GM12873 (cell line): ENCODE data around the gene ZSCAN10.

Experiments used
- TF ChIP-seq, protein P1 (sequence below): IDR thresholded peaks from 2 replicates; pipeline ENCODE4 v1.5.1; 2012; ENCODE audit warnings: low read depth, mild to moderate bottlenecking, moderate library complexity, low read length, control low read depth; ENCODE audit not compliant: insufficient read depth; ENCODE audit errors: missing control alignments

Gene ZSCAN10

DNA sequence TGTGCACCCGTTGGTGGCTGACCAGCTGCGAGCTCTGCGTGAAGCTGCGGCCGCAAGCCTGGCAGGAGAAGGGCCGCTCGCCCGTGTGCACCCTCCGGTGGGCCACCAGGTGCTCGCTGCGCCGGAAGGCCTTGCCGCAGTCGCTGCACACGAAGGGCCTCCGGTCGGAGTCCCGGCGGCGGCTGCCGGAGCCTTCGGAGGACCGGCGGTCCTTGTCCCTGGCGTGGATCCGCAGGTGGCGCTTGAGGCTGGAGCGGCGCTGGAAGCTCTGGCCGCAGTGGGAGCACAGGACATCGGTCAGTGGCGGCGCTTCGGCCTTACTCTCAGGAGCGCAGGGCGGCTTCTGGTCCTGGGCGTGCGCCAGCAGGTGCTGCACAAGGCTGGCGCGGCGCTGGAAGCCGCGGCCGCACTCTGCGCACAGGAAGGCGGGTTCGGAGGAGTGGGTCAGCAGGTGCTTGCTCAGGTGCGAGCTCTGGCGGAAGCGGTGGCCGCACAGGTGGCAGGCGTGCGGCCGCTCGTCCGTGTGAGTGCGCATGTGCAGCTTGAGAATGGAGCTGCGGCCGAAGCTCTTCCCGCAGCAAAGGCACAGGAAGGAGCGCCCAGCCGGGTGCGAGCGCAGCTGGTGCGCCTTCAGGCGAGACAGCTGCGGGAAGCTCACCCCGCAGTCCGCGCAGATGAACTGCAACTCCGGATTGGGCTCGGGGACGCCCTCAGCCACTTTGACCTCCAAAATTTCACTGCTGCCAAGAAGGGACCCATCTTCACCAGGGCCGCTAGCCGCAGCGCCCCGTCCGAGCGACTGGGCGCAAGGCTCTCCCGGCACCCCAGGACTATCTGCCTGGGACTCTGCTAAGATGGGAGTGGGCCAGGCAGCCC lies 9.1 kb downstream of the ZSCAN10 start:
- TF ChIP-seq, protein P1, sequence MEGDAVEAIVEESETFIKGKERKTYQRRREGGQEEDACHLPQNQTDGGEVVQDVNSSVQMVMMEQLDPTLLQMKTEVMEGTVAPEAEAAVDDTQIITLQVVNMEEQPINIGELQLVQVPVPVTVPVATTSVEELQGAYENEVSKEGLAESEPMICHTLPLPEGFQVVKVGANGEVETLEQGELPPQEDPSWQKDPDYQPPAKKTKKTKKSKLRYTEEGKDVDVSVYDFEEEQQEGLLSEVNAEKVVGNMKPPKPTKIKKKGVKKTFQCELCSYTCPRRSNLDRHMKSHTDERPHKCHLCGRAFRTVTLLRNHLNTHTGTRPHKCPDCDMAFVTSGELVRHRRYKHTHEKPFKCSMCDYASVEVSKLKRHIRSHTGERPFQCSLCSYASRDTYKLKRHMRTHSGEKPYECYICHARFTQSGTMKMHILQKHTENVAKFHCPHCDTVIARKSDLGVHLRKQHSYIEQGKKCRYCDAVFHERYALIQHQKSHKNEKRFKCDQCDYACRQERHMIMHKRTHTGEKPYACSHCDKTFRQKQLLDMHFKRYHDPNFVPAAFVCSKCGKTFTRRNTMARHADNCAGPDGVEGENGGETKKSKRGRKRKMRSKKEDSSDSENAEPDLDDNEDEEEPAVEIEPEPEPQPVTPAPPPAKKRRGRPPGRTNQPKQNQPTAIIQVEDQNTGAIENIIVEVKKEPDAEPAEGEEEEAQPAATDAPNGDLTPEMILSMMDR = no peak

DNA sequence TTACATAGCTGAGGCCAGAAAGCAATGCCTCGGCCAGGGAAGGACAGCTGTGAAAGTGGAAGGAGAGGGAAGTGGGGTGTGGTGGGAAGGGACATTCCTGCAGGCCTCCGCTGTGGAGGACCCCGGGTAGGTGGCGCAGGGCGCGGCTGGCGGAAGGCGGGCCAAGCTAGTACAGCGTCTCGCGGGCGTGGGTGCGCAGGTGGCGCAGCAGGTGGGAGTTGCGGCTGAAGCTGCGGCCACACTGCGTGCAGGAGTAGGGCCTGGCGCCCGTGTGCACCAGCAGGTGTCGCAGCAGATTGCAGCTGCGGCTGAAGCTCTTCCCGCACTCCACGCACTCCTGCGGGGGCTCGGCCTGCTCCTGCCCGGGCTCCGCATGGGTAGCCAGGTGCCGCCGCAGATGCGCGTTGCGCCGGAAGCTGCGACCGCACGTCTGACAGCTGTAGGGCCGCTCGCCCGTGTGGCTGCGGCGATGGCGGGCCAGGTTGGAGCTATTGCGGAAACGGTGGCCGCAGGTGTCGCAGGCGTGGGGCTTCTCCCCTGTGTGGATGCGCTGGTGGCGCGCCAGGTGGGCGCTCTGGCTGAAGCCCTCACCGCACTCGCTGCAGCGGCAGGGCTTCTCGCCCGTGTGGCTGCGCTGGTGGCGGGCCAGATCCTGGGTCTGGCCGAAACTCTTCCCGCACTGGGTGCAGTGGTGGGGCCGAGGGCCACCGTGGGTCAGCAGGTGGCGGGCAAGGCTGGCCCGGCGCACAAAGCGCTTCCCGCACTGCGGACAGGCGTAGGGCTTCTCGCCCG lies 10.0 kb downstream of the ZSCAN10 start:
- TF ChIP-seq, protein P1 = no peak

DNA sequence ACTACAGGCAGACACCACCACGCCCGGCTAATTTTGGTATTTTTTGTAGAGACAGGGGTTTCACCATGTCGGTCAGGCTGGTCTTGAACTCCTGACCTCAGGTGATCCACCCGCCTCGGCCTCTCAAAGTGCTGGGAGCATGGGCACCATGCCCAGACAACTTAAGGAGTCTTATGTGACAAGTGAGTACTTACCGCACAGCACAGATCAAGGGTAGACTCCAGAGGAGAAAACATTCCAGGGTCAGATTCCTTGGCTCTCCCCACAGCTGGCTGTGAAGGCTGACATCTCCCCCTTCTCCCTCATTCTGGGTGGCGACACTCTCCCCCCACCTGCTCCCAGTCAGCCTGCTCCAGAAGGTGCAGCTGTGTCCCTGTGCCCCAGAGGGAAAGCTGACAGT lies 10.6 kb downstream of the ZSCAN10 start:
- TF ChIP-seq, protein P1 = no peak

DNA sequence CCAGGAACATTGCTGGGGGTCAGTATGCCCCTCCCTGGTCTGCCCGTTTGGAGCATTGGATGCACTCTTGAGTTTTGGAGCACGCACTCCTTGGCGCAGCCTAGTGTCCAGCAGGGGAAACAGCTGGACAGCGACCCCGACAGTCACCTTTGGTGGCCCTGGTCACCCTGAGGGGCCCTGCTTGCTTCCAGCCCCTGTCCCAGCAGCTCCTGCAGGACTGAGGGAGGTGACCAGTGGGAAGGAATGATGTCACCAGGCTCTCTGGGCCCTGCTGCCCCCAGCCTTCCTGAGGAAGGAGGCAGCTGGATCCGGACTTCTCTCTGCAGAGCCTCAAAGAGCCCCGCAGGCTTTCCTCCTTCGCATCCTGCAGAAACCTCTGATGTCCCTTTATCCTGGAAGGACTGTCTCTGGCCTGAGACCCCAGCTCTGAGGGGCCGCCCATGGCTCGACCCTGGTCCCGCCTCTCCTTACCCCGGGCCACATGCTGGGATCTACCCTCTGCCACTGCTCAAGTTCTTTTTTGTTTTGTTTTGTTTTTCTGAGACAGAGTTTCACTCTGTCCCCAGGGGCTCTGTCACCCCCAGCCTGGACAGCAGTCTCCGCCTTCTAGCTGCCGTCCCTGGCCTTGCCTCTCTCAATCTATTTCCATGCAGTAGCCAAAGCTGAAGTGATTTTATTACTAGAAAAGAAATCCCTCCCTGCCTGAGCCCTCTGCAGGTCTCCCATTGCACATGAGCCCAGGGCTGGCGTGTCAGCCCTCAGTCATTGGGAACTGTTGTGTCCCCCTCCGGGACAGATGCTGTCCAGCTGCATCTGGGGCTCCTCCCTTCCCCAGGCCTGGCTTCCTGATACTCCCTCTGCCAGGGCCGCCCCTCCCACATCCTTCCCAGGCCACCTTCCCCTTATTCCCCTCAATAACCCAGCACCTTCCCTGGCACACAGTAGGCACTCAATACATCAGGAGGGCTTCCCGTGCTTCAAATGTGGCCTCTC lies 11.6 kb downstream of the ZSCAN10 start:
- TF ChIP-seq, protein P1 = peak; percentile 32

DNA sequence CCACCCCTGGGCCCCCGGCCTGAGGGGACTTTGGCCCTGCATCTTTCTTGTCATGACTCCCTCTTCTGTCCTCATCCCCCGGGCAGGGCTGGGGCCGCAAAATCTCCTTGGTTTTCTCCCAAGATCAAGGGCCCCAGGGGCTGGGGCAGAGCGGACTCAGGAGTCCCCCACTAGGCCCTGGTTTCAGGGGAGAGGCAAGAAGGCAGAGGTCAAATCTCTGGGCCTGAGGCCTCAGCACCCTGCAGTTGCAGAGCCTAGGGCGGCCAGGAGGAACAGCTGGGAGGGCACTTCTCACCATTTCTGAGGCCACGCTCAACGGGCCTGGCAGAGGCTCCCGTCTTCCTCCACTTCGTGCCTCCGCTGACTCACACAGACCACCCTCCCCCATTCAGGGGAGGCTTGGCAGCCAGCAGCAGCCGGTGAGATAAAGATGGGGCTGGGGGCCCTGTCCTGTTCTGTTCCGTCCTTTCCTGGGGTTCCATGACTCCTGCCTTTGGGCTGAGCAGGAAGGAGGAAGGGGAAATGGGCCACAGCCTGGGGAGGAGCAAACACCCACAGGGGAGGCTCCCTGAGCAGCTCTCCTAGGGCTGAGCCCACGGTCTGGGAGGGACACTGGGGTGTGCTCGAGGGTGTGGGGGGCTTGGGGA lies 12.4 kb downstream of the ZSCAN10 start:
- TF ChIP-seq, protein P1 = no peak

DNA sequence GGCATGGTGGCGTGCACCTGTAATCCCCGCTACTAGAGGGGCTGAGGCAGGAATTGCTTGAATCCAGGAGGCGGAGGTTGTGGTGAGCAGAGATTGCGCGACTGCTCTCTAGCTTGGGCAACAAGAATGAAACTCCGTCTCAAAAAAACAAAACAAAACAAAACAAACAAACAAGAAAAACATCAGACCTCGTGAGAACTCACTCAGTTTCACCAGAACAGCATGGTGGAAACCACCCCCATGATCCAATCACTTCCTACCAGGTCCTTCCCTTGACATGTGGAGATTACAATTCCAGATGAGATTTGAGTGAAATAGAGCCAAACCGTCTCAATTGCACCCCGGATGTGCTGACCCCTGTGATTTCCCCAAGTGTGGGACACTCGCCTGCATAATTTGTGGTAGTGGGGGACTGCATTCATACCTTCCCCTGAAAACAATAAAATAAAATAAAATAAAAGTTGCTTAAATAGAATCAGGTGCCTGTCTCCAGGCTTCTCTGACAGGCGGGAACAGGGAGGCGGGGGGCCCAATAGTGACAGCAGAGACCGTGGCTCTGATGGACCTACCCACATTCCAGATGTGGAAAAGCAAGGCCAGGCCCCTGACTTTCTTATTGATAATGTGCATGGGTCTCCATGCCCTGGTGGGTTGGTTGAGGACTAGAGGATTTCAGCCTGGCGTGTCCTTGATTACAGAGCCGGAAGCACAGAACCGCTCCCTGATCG lies 13.1 kb downstream of the ZSCAN10 start:
- TF ChIP-seq, protein P1 = no peak
